SHP77 treated with DMSO at 0.1 percent for 48 hours (cell line): Measurements from ENCODE around the gene CRYBG3.
"Not testable (repeated sequence)": the region's sequence is repeated elsewhere in the genome, so short reads cannot be mapped to it uniquely, and the experiment has no call there.

ENCODE experiments used
- DNase-seq: peaks from one replicate; lab custom pipeline; 2025; lab: John Stamatoyannopoulos, UW

CRYBG3 gene

GRCh38 chr3:97896547-97896946 is 74.7 kb downstream of the CRYBG3 start:
- DNase-seq: no peak

GRCh38 chr3:97899331-97899730 is 77.5 kb downstream of the CRYBG3 start:
- DNase-seq: no peak

GRCh38 chr3:97901313-97902248 is 79.8 kb downstream of the CRYBG3 start:
- no peak for DNase-seq

- not testable (repeated sequence) for DNase-seq
Measured at GRCh38 chr3:97909830-97910229, 88.0 kb downstream of the CRYBG3 start.

- DNase-seq: not testable (repeated sequence)
Measured at GRCh38 chr3:97910236-97910831, 88.5 kb downstream of the CRYBG3 start.

- no peak for DNase-seq
Measured at GRCh38 chr3:97910931-97911351, 89.1 kb downstream of the CRYBG3 start.

GRCh38 chr3:97911459-97911858 is 89.6 kb downstream of the CRYBG3 start:
- DNase-seq: no peak

GRCh38 chr3:97914388-97914787 is 92.6 kb downstream of the CRYBG3 start:
- no peak for DNase-seq

- DNase-seq: no peak
Measured at GRCh38 chr3:97916576-97916975, 94.8 kb downstream of the CRYBG3 start.

- DNase-seq: no peak
Measured at GRCh38 chr3:97917813-97918536, 96.2 kb downstream of the CRYBG3 start.

GRCh38 chr3:97927704-97928103 is 105.9 kb downstream of the CRYBG3 start:
- no peak for DNase-seq

GRCh38 chr3:97928986-97929385 is 107.2 kb downstream of the CRYBG3 start:
- no peak for DNase-seq

- no peak for DNase-seq
Measured at GRCh38 chr3:97930018-97930417, 108.2 kb downstream of the CRYBG3 start.

GRCh38 chr3:97931218-97931617 is 109.4 kb downstream of the CRYBG3 start:
- no peak for DNase-seq

GRCh38 chr3:97932387-97932801 is 110.6 kb downstream of the CRYBG3 start:
- no peak for DNase-seq

GRCh38 chr3:97934980-97935695 is 113.3 kb downstream of the CRYBG3 start:
- DNase-seq: no peak

GRCh38 chr3:97935842-97936241 is 114.0 kb downstream of the CRYBG3 start:
- DNase-seq: no peak

- no peak for DNase-seq
Measured at GRCh38 chr3:97937205-97937604, 115.4 kb downstream of the CRYBG3 start.

- no peak for DNase-seq
Measured at GRCh38 chr3:97938444-97938843, 116.6 kb downstream of the CRYBG3 start.

GRCh38 chr3:97939401-97939800 is 117.6 kb downstream of the CRYBG3 start:
- no peak for DNase-seq

GRCh38 chr3:97940034-97940433 is 118.2 kb downstream of the CRYBG3 start:
- DNase-seq: no peak
